Mesenchymal stem cell (in vitro differentiated cells and primary cell): ENCODE results near the gene PRICKLE1.
A peak's percentile ranks its signal among the peaks of the same experiment; 100 is the strongest.

Experiments
- DNase-seq: peaks from one replicate; pipeline ENCODE4 v3.0.0-alpha.2; 2013
- H2AFZ ChIP-seq: one replicate; pipeline ENCODE4 v1.6.1; 2013; ENCODE audit warnings: low read depth, mild to moderate bottlenecking, control low read depth, inconsistent platforms, low read length, moderate library complexity
- H2AK5ac ChIP-seq: 2 replicates; pipeline ENCODE4 v1.6.1; 2013; ENCODE audit warnings: low read length, moderate library complexity, mild to moderate bottlenecking, inconsistent platforms; ENCODE audit not compliant: severe bottlenecking
- H2BK120ac ChIP-seq: one replicate; pipeline ENCODE4 v1.6.1; 2013; ENCODE audit warnings: low read depth, mild to moderate bottlenecking, inconsistent platforms, low read length, moderate library complexity
- H2BK12ac ChIP-seq, 2 experiments: one replicate each; pipeline ENCODE4 v1.6.1; 2013; ENCODE audit warnings: inconsistent platforms in 2 of 2, low read length in 2 of 2, mild to moderate bottlenecking in 2 of 2, moderate library complexity in 2 of 2, control low read depth in 1 of 2
- H2BK15ac ChIP-seq: one replicate; pipeline ENCODE4 v1.6.1; 2013; ENCODE audit warnings: mild to moderate bottlenecking, low read depth, inconsistent platforms; ENCODE audit not compliant: poor library complexity, severe bottlenecking
- H2BK5ac ChIP-seq: 2 replicates; pipeline ENCODE4 v1.6.1; 2013; ENCODE audit warnings: low read depth, mild to moderate bottlenecking, low read length, control low read depth, inconsistent platforms; ENCODE audit not compliant: poor library complexity, severe bottlenecking
- H3K14ac ChIP-seq, 2 experiments: one replicate each; pipeline ENCODE4 v1.6.1; 2013; ENCODE audit warnings: inconsistent platforms in 2 of 2, low read length in 2 of 2, control low read depth in 1 of 2, mild to moderate bottlenecking in 1 of 2, moderate library complexity in 1 of 2
- H3K18ac ChIP-seq, 2 experiments: one replicate each; pipeline ENCODE4 v1.6.1; 2013; ENCODE audit warnings: inconsistent platforms in 2 of 2, low read length in 2 of 2, control low read depth in 1 of 2, low read depth in 1 of 2, mild to moderate bottlenecking in 1 of 2
- H3K23ac ChIP-seq, 2 experiments: one replicate each; pipeline ENCODE4 v1.6.1; 2013; ENCODE audit warnings: inconsistent platforms in 2 of 2, low read length in 2 of 2, mild to moderate bottlenecking in 2 of 2, moderate library complexity in 2 of 2, control low read depth in 1 of 2
- H3K27ac ChIP-seq: 2 replicates; pipeline ENCODE4 v1.5.1; 2013; ENCODE audit warnings: mild to moderate bottlenecking, moderate library complexity, low read length, control low read depth, inconsistent platforms; ENCODE audit not compliant: poor library complexity, severe bottlenecking
- H3K27me3 ChIP-seq, 2 experiments: 2 replicates each; pipeline versions ENCODE4 v1.6.1 to v1.7.0; 2013; ENCODE audit warnings: low read length in 2 of 2, mild to moderate bottlenecking in 2 of 2, moderate library complexity in 2 of 2, control low read depth in 1 of 2, inconsistent platforms in 1 of 2; ENCODE audit not compliant: control insufficient read depth in 1 of 2, insufficient read depth in 1 of 2
- H3K36me3 ChIP-seq, 2 experiments: 2 replicates each; pipeline versions ENCODE4 v1.6.1 to v1.7.0; 2013; ENCODE audit warnings: low read length in 2 of 2, control low read depth in 1 of 2, inconsistent platforms in 1 of 2, low read depth in 1 of 2, mild to moderate bottlenecking in 1 of 2; ENCODE audit not compliant: insufficient read depth in 2 of 2, control insufficient read depth in 1 of 2
- H3K4ac ChIP-seq, 2 experiments: one replicate each; pipeline ENCODE4 v1.6.1; 2013; ENCODE audit warnings: inconsistent platforms in 2 of 2, low read length in 2 of 2, mild to moderate bottlenecking in 2 of 2, moderate library complexity in 2 of 2, control low read depth in 1 of 2, low read depth in 1 of 2
- H3K4me1 ChIP-seq: 2 replicates; pipeline ENCODE4 v1.6.1; 2013; ENCODE audit warnings: low read depth, low read length, control low read depth; ENCODE audit not compliant: control insufficient read depth, insufficient read depth
- H3K4me2 ChIP-seq: 2 replicates; pipeline ENCODE4 v1.6.1; 2013; ENCODE audit warnings: low read length, mild to moderate bottlenecking, inconsistent platforms; ENCODE audit not compliant: poor library complexity, severe bottlenecking
- H3K4me3 ChIP-seq, 2 experiments: 2 replicates each; pipeline versions ENCODE4 v1.5.1 to v1.7.0; 2013; ENCODE audit warnings: low read length in 2 of 2, mild to moderate bottlenecking in 2 of 2, control low read depth in 1 of 2, low read depth in 1 of 2; ENCODE audit not compliant: insufficient read depth in 1 of 2
- H3K79me1 ChIP-seq: replicated peaks from 2 replicates; pipeline ENCODE4 v1.6.1; 2013; ENCODE audit warnings: mild to moderate bottlenecking, control low read depth, low read length, inconsistent platforms; ENCODE audit not compliant: poor library complexity, severe bottlenecking
- H3K9ac ChIP-seq: 2 replicates; pipeline ENCODE4 v1.7.0; 2013; ENCODE audit warnings: mild to moderate bottlenecking, low read length, moderate library complexity
- H3K9me3 ChIP-seq: 2 replicates; pipeline ENCODE4 v1.7.0; 2013; ENCODE audit warnings: mild to moderate bottlenecking, low read length; ENCODE audit not compliant: control insufficient read depth
- H4K8ac ChIP-seq: one replicate; pipeline ENCODE4 v1.6.1; 2013; ENCODE audit warnings: inconsistent platforms, mild to moderate bottlenecking, low read length, moderate library complexity
- H4K91ac ChIP-seq: one replicate; pipeline ENCODE4 v1.6.1; 2013; ENCODE audit warnings: mild to moderate bottlenecking, low read length, inconsistent platforms
- WGBS: methylation state at CpG from one replicate; pipeline ENCODE4 v1.1.7; 2013; ENCODE audit warnings: mixed read lengths; 5-methylcytosine and 5-hydroxymethylcytosine counted together

PRICKLE1 gene

GRCh38 chr12:42575717-42576116 is 13.8 kb downstream of the PRICKLE1 start:
- no peak overlapping the region for H3K27ac ChIP-seq
- 73% methylated on average over 1 of the region's 1 CpG for WGBS
- H2BK5ac ChIP-seq = no peak overlapping the region
- peaks cover 2 to 3% of the 10 kb centered on the region in 2 experiments for H3K36me3 ChIP-seq
- no peak overlapping the region for H4K8ac ChIP-seq
- H3K4ac ChIP-seq = no peak overlapping the region
- no peak overlapping the region for H3K18ac ChIP-seq
- no peaks in the 10 kb centered on the region for H3K9me3 ChIP-seq
- no peak overlapping the region for H2BK15ac ChIP-seq
- H4K91ac ChIP-seq = no peak overlapping the region
- no peak overlapping the region for H2BK12ac ChIP-seq
- H2AFZ ChIP-seq = no peak overlapping the region
- H3K4me2 ChIP-seq = no peak overlapping the region
- no peak overlapping the region for H2AK5ac ChIP-seq
- H3K4me3 ChIP-seq = no peak overlapping the region
- H3K9ac ChIP-seq = no peak overlapping the region
- H3K27me3 ChIP-seq = no peaks in the 10 kb centered on the region
- no peak overlapping the region for H3K23ac ChIP-seq
- H3K4me1 ChIP-seq = peaks cover 8% of the 10 kb centered on the region
- no peak overlapping the region for H2BK120ac ChIP-seq
- no peak overlapping the region for H3K14ac ChIP-seq
- no peak for DNase-seq
- no peaks in the 10 kb centered on the region for H3K79me1 ChIP-seq

DNA sequence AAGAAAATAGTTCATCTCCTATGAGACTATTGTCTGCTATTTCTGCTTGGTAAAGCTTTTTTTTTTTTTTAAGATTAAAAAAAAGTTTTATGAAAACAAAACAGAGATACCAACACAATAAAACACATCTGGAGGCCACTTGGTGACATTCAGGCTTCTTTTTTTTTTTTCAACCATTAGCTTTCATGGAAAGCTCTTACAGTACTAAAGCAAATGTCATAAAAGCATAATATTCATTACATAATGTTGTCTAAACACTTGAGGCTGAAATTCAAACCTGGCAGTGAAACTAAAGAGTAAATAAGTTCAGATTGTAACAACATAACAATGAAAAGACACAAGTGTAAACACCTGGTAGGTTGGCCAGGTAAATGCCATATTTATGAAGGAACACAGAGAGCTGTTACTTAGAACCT is 14.7 kb downstream of the PRICKLE1 start:
- no peaks in the 10 kb centered on the region for H3K9me3 ChIP-seq
- H3K4ac ChIP-seq = no peak overlapping the region
- no peak overlapping the region for H2AFZ ChIP-seq
- no peaks in the 10 kb centered on the region for H3K27me3 ChIP-seq
- H2BK12ac ChIP-seq = no peak overlapping the region
- DNase-seq = no peak
- H2BK15ac ChIP-seq = no peak overlapping the region
- no peak overlapping the region for H3K4me2 ChIP-seq
- no peak overlapping the region for H2BK120ac ChIP-seq
- H3K79me1 ChIP-seq = no peaks in the 10 kb centered on the region
- no peak overlapping the region for H4K91ac ChIP-seq
- no peak overlapping the region for H3K23ac ChIP-seq
- H3K4me3 ChIP-seq = no peak overlapping the region
- no peak overlapping the region for H3K18ac ChIP-seq
- H3K36me3 ChIP-seq = peaks cover 2 to 3% of the 10 kb centered on the region in 2 experiments
- H3K14ac ChIP-seq = no peak overlapping the region
- H2BK5ac ChIP-seq = no peak overlapping the region
- H4K8ac ChIP-seq = no peak overlapping the region
- H2AK5ac ChIP-seq = no peak overlapping the region
- peaks cover 8% of the 10 kb centered on the region for H3K4me1 ChIP-seq
- H3K9ac ChIP-seq = peak overlapping the region; percentile 28
- no peak overlapping the region for H3K27ac ChIP-seq

GRCh38 chr12:42571327-42572009 is 18.1 kb downstream of the PRICKLE1 start:
- no CpG with 5 or more reads among the region's 2 CpGs for WGBS
- Histone ChIP-seq H2BK12ac (no peak overlapping the region), H3K4me1 (peaks cover 7% of the 10 kb centered on the region), H3K79me1 (no peaks in the 10 kb centered on the region), H3K4me3 (no peak overlapping the region), H4K8ac (no peak overlapping the region), H3K9me3 (no peaks in the 10 kb centered on the region), H4K91ac (no peak overlapping the region), H3K27ac (no peak overlapping the region), H2BK5ac (no peak overlapping the region), H3K9ac (no peak overlapping the region), H3K4ac (no peak overlapping the region), H3K36me3 (peaks cover 2 to 11% of the 10 kb centered on the region in 2 experiments), H2AK5ac (no peak overlapping the region), H3K23ac (no peak overlapping the region), H2BK120ac (no peak overlapping the region), H3K18ac (no peak overlapping the region), H3K27me3 (no peaks in the 10 kb centered on the region), H3K14ac (no peak overlapping the region), H2BK15ac (no peak overlapping the region), H2AFZ (no peak overlapping the region), H3K4me2 (no peak overlapping the region)
- DNase-seq = no peak

DNA sequence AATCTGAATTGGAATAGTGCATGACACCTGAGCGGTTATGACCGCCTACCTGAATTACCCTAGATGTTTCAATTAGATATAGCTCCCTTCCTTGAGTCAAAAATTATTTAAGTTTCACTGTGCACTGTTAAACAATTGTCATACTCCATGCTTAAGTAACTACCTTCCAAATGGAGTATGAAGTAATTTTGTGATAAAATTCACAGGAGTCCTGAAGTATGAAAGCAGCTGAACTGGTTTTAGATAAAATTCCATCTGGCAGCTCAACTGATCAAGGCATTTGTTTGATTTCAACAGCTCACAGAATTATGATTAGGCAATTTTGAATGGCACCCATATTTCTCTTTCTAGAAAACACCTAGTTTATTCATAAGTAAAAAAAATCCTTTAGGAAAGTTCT is 19.5 kb downstream of the PRICKLE1 start:
- 90% methylated on average over 2 of the region's 2 CpGs for WGBS
- no peak overlapping the region for H3K14ac ChIP-seq

More for the DNA sequence above, 19.5 kb downstream of the PRICKLE1 start:
- H3K79me1 ChIP-seq = no peaks in the 10 kb centered on the region
- no peak for DNase-seq
- no peak overlapping the region for H2AK5ac ChIP-seq
- no peak overlapping the region for H2BK15ac ChIP-seq
- no peak overlapping the region for H3K23ac ChIP-seq
- no peak overlapping the region for H3K27ac ChIP-seq
- H3K9ac ChIP-seq = no peak overlapping the region
- no peak overlapping the region for H3K4me2 ChIP-seq
- H3K4me3 ChIP-seq = no peak overlapping the region
- H2BK120ac ChIP-seq = no peak overlapping the region
- H2AFZ ChIP-seq = no peak overlapping the region
- H3K18ac ChIP-seq = no peak overlapping the region
- H3K27me3 ChIP-seq = no peaks in the 10 kb centered on the region
- H4K8ac ChIP-seq = no peak overlapping the region
- peaks cover 10% of the 10 kb centered on the region for H3K4me1 ChIP-seq
- H2BK5ac ChIP-seq = no peak overlapping the region
- no peak overlapping the region for H2BK12ac ChIP-seq
- no peaks in the 10 kb centered on the region for H3K9me3 ChIP-seq
- no peak overlapping the region for H3K4ac ChIP-seq
- H3K36me3 ChIP-seq = peaks cover 6 to 23% of the 10 kb centered on the region in 2 experiments
- no peak overlapping the region for H4K91ac ChIP-seq
